Measurements from ENCODE around the gene EPHB1. TPM values are rescaled to one million over a fixed set of nuclear protein-coding genes. Genes with fewer than 3 reads are reported as not detected.
"Not testable (repeated sequence)": the region's sequence is repeated elsewhere in the genome, so short reads cannot be mapped to it uniquely, and the experiment has no call there.

Gene EPHB1
- total RNA-seq, 4 donors from 2014 or later = 0.74 to 2.2 (median 1.1) TPM

DNA sequence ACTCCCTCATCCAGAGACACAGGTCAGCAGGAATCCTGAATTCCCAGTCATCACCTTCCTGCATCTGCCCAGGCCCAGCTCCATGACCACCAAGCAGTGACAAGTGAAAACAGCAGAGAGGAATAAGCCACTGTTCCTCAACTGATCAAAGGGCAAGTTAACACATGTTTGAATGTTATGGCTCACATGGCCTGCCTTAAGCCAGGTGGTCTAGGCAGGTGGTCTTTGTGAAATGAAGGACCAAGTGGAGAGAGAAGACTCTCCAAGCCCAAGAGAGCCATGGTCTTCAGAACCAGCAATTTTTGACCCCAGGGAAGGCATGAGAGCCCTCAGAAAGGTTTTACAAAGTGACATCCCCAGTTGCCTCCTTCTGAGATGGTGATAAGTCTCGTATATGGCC is 161.8 kb downstream of the EPHB1 start:
- TF ChIP-seq, protein P1, sequence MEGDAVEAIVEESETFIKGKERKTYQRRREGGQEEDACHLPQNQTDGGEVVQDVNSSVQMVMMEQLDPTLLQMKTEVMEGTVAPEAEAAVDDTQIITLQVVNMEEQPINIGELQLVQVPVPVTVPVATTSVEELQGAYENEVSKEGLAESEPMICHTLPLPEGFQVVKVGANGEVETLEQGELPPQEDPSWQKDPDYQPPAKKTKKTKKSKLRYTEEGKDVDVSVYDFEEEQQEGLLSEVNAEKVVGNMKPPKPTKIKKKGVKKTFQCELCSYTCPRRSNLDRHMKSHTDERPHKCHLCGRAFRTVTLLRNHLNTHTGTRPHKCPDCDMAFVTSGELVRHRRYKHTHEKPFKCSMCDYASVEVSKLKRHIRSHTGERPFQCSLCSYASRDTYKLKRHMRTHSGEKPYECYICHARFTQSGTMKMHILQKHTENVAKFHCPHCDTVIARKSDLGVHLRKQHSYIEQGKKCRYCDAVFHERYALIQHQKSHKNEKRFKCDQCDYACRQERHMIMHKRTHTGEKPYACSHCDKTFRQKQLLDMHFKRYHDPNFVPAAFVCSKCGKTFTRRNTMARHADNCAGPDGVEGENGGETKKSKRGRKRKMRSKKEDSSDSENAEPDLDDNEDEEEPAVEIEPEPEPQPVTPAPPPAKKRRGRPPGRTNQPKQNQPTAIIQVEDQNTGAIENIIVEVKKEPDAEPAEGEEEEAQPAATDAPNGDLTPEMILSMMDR (IDR thresholded peaks at IDR 0.05) = no peak
- DNase-seq (ENCODE audit: low spot score) (no peak), ATAC-seq (ENCODE audit: low FRiP score) (no peak)

DNA sequence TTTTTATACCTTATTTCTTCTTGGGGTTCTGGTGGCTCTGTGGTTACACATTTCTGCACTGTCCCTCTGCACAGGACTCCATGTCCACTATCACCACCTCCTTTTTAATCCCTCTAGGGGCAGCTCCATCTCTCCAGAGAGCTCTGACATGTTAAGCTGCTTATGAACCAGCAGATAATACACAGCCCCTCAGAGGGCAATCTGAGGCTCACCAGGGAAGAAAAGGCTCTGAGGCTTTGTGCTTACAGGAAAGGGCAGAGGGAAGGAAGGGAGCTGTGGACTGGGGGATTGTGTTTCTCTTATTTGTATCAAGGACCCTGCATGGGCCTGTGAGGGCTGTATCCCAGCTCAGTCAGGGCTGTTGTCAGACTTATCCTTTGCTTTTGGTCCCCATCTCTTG is 164.5 kb downstream of the EPHB1 start:
- TF ChIP-seq, protein P1 (IDR thresholded peaks at IDR 0.05) = no peak
- DNase-seq (ENCODE audit: low spot score) (no peak), ATAC-seq (ENCODE audit: low FRiP score) (no peak)

DNA sequence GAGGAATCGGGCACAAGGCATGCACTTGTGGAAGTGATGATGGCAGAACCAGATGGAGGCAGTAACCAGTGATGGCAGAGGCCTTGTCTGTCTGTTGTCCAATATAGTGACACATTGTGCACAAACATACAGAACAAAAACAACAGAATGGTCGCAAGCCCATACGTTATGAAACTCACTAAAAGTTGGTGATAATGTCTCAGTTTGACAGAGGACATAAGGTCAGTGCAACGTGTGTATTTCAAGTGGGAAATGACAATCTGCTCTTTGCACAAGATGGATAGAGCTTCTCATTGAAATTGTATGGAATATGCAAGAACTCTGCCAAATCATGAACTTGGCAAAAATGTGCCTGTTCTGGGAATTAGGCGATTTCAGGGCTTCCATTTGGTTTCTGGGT is 169.2 kb downstream of the EPHB1 start:
- TF ChIP-seq, protein P1 (IDR thresholded peaks at IDR 0.05) = no peak
- DNase-seq (ENCODE audit: low spot score) (no peak), ATAC-seq (ENCODE audit: low FRiP score) (no peak)

DNA sequence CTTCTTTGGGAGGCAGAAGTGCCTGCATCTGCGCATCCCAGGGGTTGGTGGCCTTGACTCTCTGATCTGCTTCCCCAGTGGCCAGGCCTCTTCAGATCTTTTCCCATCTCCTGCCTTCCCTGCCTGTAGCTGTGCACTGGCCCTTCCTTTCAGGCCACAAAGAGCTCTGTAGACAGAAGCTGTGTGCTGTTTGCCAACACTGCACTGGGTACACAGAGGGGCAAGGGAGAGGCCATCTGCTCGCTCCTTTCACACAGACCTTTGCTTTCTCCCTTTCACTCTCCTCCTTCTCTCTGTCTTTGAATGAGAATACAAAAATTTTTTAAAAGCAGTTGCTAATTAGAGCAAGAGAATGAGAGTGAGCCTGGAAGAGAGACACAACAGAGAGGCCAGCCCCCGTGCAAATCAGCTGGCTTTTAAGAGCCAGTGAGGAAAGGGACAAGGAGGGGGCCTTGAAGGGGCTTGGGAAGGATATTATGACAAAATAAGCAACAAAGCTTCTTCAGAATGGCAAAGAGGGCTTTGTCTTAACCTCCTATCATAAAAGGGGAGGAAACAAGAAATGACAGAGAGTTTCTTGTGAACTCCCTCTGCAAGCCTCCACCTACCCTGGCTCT is 170.9 kb downstream of the EPHB1 start:
- TF ChIP-seq, protein P1 (IDR thresholded peaks at IDR 0.05) = no peak
- ATAC-seq (ENCODE audit: low FRiP score) (no peak), DNase-seq (ENCODE audit: low spot score) (no peak)

DNA sequence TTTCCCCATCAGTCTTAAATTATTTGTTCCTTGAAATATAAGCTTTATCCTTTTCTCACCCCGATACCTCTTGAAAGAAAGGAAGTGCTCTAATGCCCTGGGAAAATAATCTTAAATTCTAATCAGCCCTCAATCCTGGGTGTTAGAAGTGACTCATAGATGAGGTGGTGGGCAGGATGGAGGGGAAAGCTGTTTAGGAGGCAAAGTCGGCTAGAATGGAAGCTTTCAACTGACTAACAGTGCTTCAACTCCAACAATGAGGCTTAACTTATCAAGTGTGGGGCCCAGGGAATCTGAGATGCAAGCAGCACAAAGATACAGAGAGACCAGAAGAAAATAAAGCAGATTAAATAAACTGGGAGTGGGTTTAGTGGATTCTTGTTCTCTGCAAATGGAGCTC is 175.8 kb downstream of the EPHB1 start:
- ATAC-seq (ENCODE audit: low FRiP score) (no peak), DNase-seq (ENCODE audit: low spot score) (no peak)
- TF ChIP-seq, protein P1 (IDR thresholded peaks at IDR 0.05) = no peak

DNA sequence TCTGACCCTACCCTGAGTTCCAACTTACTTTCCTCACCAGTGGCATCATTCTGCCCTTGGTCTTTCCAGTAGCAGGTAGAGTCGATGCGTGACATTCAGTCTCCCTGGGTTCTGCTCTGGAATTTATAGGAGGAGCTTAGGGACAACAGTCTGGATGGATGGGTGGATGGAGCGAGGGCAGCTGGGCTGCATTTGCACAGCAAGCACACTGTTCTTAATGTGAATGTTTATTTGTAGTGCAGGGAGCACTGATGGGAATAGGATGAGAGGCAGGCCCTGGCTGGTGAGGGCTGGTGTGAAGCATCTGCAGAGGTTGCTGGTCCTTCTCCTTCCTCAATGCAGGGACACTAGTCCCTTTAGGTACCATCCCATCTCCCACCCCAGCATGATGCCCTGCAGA is 176.2 kb downstream of the EPHB1 start:
- ATAC-seq (ENCODE audit: low FRiP score) (no peak), DNase-seq (ENCODE audit: low spot score) (no peak)
- TF ChIP-seq, protein P1 (IDR thresholded peaks at IDR 0.05) = no peak

DNA sequence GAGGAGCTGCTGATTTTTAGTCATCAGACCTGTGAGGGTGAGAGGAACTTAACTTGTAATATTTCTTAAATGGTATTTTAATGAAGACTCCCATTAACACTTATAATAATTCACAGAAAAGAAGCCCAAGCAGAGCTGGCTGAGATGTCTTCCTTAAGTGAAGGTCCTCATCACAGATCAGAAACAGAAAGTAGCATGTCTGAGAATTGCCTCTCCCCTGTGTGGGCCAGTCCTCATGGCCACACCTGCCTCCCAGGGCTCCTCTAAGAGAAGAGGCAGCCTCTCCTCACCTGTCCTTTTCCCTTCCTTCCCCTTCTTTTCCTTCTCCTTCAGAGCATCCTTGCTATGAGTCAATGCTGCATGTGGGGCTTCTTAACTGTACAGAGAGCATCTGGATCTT is 176.8 kb downstream of the EPHB1 start:
- not testable (repeated sequence) for DNase-seq (ENCODE audit: low spot score); ATAC-seq (ENCODE audit: low FRiP score)

Data from omental fat pad (tissue), 4 donors.